Bronchial epithelial cell (primary cell): ENCODE results near the gene BABAM2. TPM values are rescaled to one million over a fixed set of nuclear protein-coding genes. Genes with fewer than 3 reads are reported as not detected.
"Not testable (repeated sequence)": the region's sequence is repeated elsewhere in the genome, so short reads cannot be mapped to it uniquely, and the experiment has no call there.

Experiments
- DNase-seq: peaks from one replicate; pipeline ENCODE4 v3.0.0-alpha.2; 2010; ENCODE audit warnings: low read depth
- FAIRE-seq: peaks from 2 replicates; lab custom pipeline; 2011; peaks lifted over from hg19 to GRCh38; lab: Jason Lieb, UNC
- H3K27me3 ChIP-seq: 2 replicates; pipeline ENCODE4 v1.5.1; 2011; ENCODE audit warnings: low read length; ENCODE audit not compliant: control insufficient read depth, insufficient read depth
- H3K36me3 ChIP-seq: 2 replicates; pipeline ENCODE4 v1.5.1; 2011; ENCODE audit warnings: low read length; ENCODE audit not compliant: control insufficient read depth, insufficient read depth
- H3K4me3 ChIP-seq: 2 replicates; pipeline ENCODE4 v1.5.1; 2011; ENCODE audit warnings: mild to moderate bottlenecking, low read depth, low read length, control low read depth
- total RNA-seq: library from RNA; depleted of rRNA; stranded (reverse); fragments of >200 nt; gene quantifications from 2 replicates; pipeline ENCODE4 v1.2.1, GENCODE V29; 2014
- TF ChIP-seq, protein P1 (sequence below): IDR thresholded peaks from 2 replicates; pipeline ENCODE4 v1.5.1; 2011; ENCODE audit warnings: mild to moderate bottlenecking, moderate library complexity, low read length, control low read depth, inconsistent platforms; ENCODE audit not compliant: insufficient read depth, severe bottlenecking

The BABAM2 gene
- total RNA-seq, 1 donor from 2014 or later = 8.4 TPM

DNA sequence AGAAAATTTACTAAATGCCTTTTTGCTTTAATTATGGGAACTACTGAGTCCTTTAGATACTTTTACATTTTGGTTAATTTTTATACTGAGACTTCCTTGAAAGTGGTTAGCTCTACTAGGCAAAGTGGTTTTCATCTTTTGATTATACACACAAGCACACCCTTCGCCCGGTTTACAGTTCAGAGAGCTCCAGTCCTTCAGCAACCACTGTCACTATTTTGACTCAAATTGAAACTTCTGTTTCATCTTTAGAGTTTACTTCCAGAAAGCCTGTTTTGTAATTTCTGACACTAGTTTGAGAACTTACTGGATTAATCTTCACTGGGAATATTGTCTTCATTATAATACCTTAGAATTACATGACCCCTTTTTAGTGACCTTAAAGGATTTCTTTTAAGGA, 361.8 kb downstream of the BABAM2 start:
- FAIRE-seq (no peak), DNase-seq (no peak)
- Histone ChIP-seq H3K4me3 (no peak overlapping the region), H3K27me3 (no peaks in the 10 kb centered on the region), H3K36me3 (no peaks in the 10 kb centered on the region)
- TF ChIP-seq, protein P1, sequence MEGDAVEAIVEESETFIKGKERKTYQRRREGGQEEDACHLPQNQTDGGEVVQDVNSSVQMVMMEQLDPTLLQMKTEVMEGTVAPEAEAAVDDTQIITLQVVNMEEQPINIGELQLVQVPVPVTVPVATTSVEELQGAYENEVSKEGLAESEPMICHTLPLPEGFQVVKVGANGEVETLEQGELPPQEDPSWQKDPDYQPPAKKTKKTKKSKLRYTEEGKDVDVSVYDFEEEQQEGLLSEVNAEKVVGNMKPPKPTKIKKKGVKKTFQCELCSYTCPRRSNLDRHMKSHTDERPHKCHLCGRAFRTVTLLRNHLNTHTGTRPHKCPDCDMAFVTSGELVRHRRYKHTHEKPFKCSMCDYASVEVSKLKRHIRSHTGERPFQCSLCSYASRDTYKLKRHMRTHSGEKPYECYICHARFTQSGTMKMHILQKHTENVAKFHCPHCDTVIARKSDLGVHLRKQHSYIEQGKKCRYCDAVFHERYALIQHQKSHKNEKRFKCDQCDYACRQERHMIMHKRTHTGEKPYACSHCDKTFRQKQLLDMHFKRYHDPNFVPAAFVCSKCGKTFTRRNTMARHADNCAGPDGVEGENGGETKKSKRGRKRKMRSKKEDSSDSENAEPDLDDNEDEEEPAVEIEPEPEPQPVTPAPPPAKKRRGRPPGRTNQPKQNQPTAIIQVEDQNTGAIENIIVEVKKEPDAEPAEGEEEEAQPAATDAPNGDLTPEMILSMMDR = no peak

DNA sequence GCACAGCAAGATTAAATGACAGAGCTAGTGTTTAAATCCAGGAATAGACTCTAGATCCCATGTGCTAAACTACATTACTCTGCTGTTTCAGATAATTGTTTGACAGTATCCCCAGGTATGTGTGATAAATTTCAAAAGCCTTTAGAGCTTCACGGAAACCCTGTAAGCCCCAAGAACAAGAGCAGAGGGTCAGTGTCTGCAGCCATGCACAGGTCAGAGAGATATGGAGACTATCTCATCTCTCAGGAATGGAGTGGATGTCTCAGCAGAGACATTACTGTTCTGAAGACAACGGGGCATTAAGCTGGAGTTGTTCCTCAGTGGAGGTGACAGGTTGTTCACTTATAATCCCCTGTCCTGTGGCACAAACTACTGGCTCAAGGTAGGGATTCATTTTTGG, 363.0 kb downstream of the BABAM2 start:
- Histone ChIP-seq H3K36me3 (no peaks in the 10 kb centered on the region), H3K4me3 (no peak overlapping the region), H3K27me3 (no peaks in the 10 kb centered on the region)
- FAIRE-seq = no peak
- no peak for DNase-seq
- TF ChIP-seq, protein P1 = no peak

DNA sequence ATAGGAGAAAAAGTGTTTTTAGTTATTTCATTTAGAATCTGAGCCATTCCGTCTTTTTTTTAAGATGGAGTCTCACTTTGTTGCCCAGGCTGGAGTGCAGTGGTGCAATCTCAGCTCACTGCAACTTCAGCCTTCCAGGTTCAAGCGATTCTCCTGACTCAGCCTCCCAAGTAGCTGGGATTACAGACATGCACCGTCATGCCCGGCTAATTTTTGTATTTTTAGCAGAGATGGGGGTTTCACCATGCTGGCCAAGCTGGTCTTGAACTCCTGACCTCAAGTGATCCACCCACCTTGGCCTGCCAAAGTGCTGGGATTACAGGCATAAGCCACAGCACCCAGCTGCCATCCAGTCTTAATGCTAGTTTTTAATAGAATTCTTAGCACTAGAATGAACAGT, 364.7 kb downstream of the BABAM2 start:
- H3K36me3 ChIP-seq, H3K27me3 ChIP-seq, FAIRE-seq, DNase-seq, H3K4me3 ChIP-seq: not testable (repeated sequence)

DNA sequence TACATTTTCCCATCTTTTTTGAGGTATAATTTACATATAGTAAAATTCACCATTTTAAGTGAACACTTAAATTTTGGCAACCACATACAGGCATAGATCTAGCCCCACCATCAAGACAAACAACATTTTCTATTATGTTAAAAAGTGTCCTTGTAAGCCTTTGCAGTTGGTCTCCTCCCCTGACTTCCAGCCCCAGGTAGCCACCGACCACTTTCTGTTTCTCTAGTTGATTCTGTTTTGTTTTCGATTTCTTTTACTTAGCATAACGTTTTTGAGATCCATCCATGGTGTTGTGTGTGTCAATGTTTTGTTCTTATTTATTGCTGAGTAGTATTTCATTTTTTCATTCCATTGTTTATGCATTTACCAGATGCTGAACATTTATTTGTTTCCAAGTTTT, 366.7 kb downstream of the BABAM2 start:
- no peak for DNase-seq
- TF ChIP-seq, protein P1 = no peak
- H3K27me3 ChIP-seq = no peaks in the 10 kb centered on the region
- H3K36me3 ChIP-seq = no peaks in the 10 kb centered on the region
- no peak overlapping the region for H3K4me3 ChIP-seq
- no peak for FAIRE-seq

DNA sequence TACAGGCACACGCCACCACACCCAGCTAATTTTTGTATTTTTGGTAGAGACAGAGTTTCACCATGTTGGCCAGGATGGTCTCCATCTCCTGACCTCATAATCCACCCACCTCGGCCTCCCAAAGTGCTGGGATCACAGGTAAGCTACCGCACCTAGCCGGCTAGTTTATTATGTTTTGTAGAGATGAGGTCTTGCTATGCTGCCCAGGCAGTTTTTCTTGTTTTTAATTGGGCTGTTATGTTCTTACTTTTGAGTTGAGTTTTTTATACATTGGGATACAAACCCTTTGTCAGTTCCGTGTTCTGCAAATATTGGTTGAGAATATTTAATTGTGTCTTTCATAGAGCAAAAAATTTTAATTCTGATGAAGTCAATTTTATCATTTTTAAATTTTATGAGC, 368.7 kb downstream of the BABAM2 start:
- H3K27me3 ChIP-seq, DNase-seq, FAIRE-seq, H3K36me3 ChIP-seq, H3K4me3 ChIP-seq: not testable (repeated sequence)

DNA sequence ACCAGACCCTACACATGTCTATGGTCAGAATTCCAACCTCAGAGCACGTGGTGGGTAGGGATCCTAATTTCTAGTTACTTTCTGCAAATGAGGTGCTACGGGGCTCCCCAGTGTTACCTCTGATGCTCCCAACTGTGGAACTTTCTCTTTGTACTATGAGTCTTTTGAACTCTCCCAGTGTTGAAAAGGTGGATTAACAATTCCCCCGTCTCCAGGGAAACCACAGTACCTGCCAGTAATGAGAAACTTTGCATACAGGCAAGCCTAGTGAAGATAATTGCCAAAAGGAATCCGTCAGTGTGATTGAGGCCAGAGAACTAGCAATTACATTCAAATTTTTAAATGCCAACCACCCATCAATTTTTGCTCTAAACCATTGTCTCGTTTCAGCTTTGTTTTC, 373.2 kb downstream of the BABAM2 start:
- H3K4me3 ChIP-seq = no peak overlapping the region
- DNase-seq (no peak), FAIRE-seq (no peak)
- TF ChIP-seq, protein P1 = no peak
- H3K36me3 ChIP-seq = no peaks in the 10 kb centered on the region
- no peaks in the 10 kb centered on the region for H3K27me3 ChIP-seq

DNA sequence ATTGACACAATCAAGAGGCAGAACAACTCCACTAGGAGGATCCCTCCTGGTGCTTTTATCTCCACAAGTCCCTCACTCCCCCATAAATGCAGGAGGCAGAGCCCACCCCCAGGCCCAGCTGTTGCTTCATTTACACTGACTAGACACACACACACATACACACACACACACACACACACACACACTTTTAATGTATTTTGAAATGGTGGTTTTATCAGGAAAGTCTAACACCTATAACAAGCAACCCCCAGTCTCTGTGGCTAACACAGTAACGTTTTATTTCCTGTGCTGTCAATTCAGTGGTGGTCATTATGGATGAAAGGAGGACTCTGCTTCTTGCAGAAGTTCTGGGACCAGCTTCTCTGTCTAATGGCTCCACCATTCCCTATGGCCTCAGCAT, 376.8 kb downstream of the BABAM2 start:
- TF ChIP-seq, protein P1 = no peak
- Histone ChIP-seq H3K4me3 (no peak overlapping the region), H3K27me3 (no peaks in the 10 kb centered on the region), H3K36me3 (no peaks in the 10 kb centered on the region)
- FAIRE-seq (no peak), DNase-seq (no peak)
